K562 (cell line): Measurements from ENCODE around the gene TSPOAP1. TPM values are rescaled to one million over a fixed set of nuclear protein-coding genes. Genes with fewer than 3 reads are reported as not detected.

Experiments
- ARID4B ChIP-seq: sonication (generic); formaldehyde crosslinking; IDR thresholded peaks from 2 replicates; pipeline ENCODE4 v1.8.0; 2022; ENCODE audit warnings: mild to moderate bottlenecking, missing genetic modification reagents
- ETV6 ChIP-seq, 3 experiments: fragments of 150-350 bp in 1 of 3; sonication (generic) in 1 of 3; formaldehyde crosslinking in 1 of 3; IDR thresholded peaks; 2 replicates each; pipeline versions ENCODE4 v1.6.1 to v1.8.0; 2014 to 2022; ENCODE audit warnings: borderline replicate concordance in 2 of 3, low read depth in 2 of 3, antibody characterized with exemption in 1 of 3, low read length in 1 of 3, mild to moderate bottlenecking in 1 of 3, missing genetic modification reagents in 1 of 3
- PCBP1 ChIP-seq: fragments of 200-400 bp; formaldehyde crosslinking; IDR thresholded peaks from 2 replicates; pipeline ENCODE4 v1.6.1; 2018; ENCODE audit warnings: mild to moderate bottlenecking, low read depth, low read length; ENCODE audit not compliant: poor library complexity, severe bottlenecking
- REST ChIP-seq, 2 experiments: fragments of 450-650 bp; formaldehyde crosslinking in 1 of 2; IDR thresholded peaks; 2 replicates each; pipeline versions ENCODE4 v1.4.0 to v1.6.1; 2014 to 2020; ENCODE audit warnings: mild to moderate bottlenecking in 2 of 2, borderline replicate concordance in 1 of 2, low read depth in 1 of 2
- TAF9B ChIP-seq: fragments of 450-650 bp; IDR thresholded peaks from 2 replicates; pipeline ENCODE4 v1.6.1; 2018; ENCODE audit warnings: mild to moderate bottlenecking; ENCODE audit not compliant: partially characterized antibody
- TEAD1 ChIP-seq, 2 experiments: fragments of 450-650 bp in 1 of 2; sonication (generic) in 1 of 2; formaldehyde crosslinking; IDR thresholded peaks; 2 replicates each; pipeline versions ENCODE4 v1.4.0 to v1.8.0; 2020 to 2022; ENCODE audit warnings: mild to moderate bottlenecking in 2 of 2, missing genetic modification reagents in 1 of 2
- TFAP4 ChIP-seq: sonication (generic); formaldehyde crosslinking; IDR thresholded peaks from 2 replicates; pipeline ENCODE4 v1.8.0; 2022; ENCODE audit warnings: missing genetic modification reagents, mild to moderate bottlenecking, moderate library complexity, borderline replicate concordance
- USF2 ChIP-seq: sonication (generic); formaldehyde crosslinking; IDR thresholded peaks from 2 replicates; pipeline ENCODE4 v1.5.0; 2020; ENCODE audit warnings: missing genetic modification reagents
- polyA plus RNA-seq, 8 experiments: library from polyadenylated mRNA; depleted of rRNA in 4 of 8; stranded (reverse) in 5 of 8; unstranded in 3 of 8; fragments of >200 nt; fragmentation: Nextera tagmentation in 2 of 8; fragmentation: Illumina TruSeq in 1 of 8; extraction: Ambion mirVana in 2 of 8; extraction: Trizol in 1 of 8; gene quantifications; 2 replicates each; pipeline versions ENCODE4 v1.2.1 to v1.2.3, GENCODE V29; 2011 to 2014; ENCODE audit warnings: inconsistent platforms in 1 of 8, missing spikeins in 1 of 8
- total RNA-seq, 7 experiments: library from RNA; depleted of rRNA in 6 of 7; stranded (reverse); fragments of >200 nt in 6 of 7; fragmentation: Illumina TruSeq in 2 of 7; extraction: Trizol in 2 of 7; gene quantifications; 2 replicates each; pipeline versions ENCODE4 v1.2.1 to v1.2.3, GENCODE V29; 2011 to 2021; ENCODE audit warnings: low replicate concordance in 1 of 7

Gene TSPOAP1
- total and polyA plus RNA-seq, 9 of the 15 experiments (the other 6 are each of a cell fraction or from before 2014, with no cell fraction given) = 0.87 to 3.9 (median 1.8) TPM; not detected in 2

- TF ChIP-seq REST (IDR thresholded peaks at IDR 0.05; ENCODE audit: borderline replicate concordance) = no peak
- TF ChIP-seq REST (CRISPR knock-in tag; IDR thresholded peaks at IDR 0.05; ENCODE audit: low read depth) = no peak
- peak; percentile 63 for TF ChIP-seq TAF9B
- TF ChIP-seq ETV6 (IDR thresholded peaks at IDR 0.05; ENCODE audit: borderline replicate concordance in 1 of 2, low read depth in 2 of 2, low read length in 1 of 2) = no peak; a peak in 2 of 4 replicates
- 0 out of 2 replicates have a peak, but pooled peaks have one; percentile 68 for TF ChIP-seq ETV6 (CRISPR knock-in tag; IDR thresholded peaks at IDR 0.05; ENCODE audit: borderline replicate concordance)
- peak; percentile 92 for TF ChIP-seq TFAP4 (CRISPR knock-in tag)
- TF ChIP-seq TEAD1 (CRISPR knock-in tag; IDR thresholded peaks at IDR 0.05) = peak in 1 of 2 experiments; percentile 12; a peak in 1 of 4 replicates
- peak; percentile 2; the same call in 1 of the 2 replicates for TF ChIP-seq ARID4B (CRISPR knock-in tag)
- no peak for TF ChIP-seq USF2 (CRISPR knock-in tag)
- TF ChIP-seq PCBP1 = peak; percentile 99
Observed at GRCh38 chr17:58330997-58331814, 2.6 kb upstream of the TSPOAP1 start (continued).
